ENCODE results near the gene LAMTOR5.
"Not testable (repeated sequence)": the region's sequence is repeated elsewhere in the genome, so short reads cannot be mapped to it uniquely, and the experiment has no call there.

Gene LAMTOR5

GRCh38 chr1:110428946-110429345 is 21.5 kb upstream of the LAMTOR5 start:
- in situ Hi-C loops (cut with MboI; ENCODE audit: low sequenced_read_pairs) = no loop called here

GRCh38 chr1:110426854-110427253 is 19.4 kb upstream of the LAMTOR5 start:
- in situ Hi-C loops (cut with MboI; ENCODE audit: low sequenced_read_pairs) = no loop called here

GRCh38 chr1:110425612-110426152 is 18.2 kb upstream of the LAMTOR5 start:
- in situ Hi-C loops (cut with MboI; ENCODE audit: low sequenced_read_pairs) = no loop called here

- in situ Hi-C loops (cut with MboI; ENCODE audit: low sequenced_read_pairs) = no loop called here
These were observed 17.5 kb upstream of the LAMTOR5 start for GRCh38 chr1:110424699-110425611.

- in situ Hi-C loops (cut with MboI; ENCODE audit: low sequenced_read_pairs) = no loop called here
These were observed 13.6 kb upstream of the LAMTOR5 start for GRCh38 chr1:110420874-110421793.

GRCh38 chr1:110420023-110420662 is 12.6 kb upstream of the LAMTOR5 start:
- in situ Hi-C loops (cut with MboI; ENCODE audit: low sequenced_read_pairs) = no loop called here

- in situ Hi-C loops (cut with MboI; ENCODE audit: low sequenced_read_pairs) = no loop called here
These were observed 11.2 kb upstream of the LAMTOR5 start for GRCh38 chr1:110418729-110419128.

GRCh38 chr1:110413045-110413444 is 5.6 kb upstream of the LAMTOR5 start:
- in situ Hi-C loops (cut with MboI; ENCODE audit: low sequenced_read_pairs) = not testable (repeated sequence)

- in situ Hi-C loops (cut with MboI; ENCODE audit: low sequenced_read_pairs) = no loop called here
These were observed 5.1 kb upstream of the LAMTOR5 start for GRCh38 chr1:110412576-110412975.

GRCh38 chr1:110411173-110411735 is 3.8 kb upstream of the LAMTOR5 start:
- in situ Hi-C loops (cut with MboI; ENCODE audit: low sequenced_read_pairs) = no loop called here

GRCh38 chr1:110409316-110409715 is 1.8 kb upstream of the LAMTOR5 start:
- in situ Hi-C loops (cut with MboI; ENCODE audit: low sequenced_read_pairs) = no loop called here

GRCh38 chr1:110408488-110408887 is 994 bp upstream of the LAMTOR5 start:
- in situ Hi-C loops (cut with MboI; ENCODE audit: low sequenced_read_pairs) = no loop called here

GRCh38 chr1:110406407-110406806 is 1.1 kb downstream of the LAMTOR5 start:
- in situ Hi-C loops (cut with MboI; ENCODE audit: low sequenced_read_pairs) = not testable (repeated sequence)

- in situ Hi-C loops (cut with MboI; ENCODE audit: low sequenced_read_pairs) = no loop called here
These were observed 3.1 kb downstream of the LAMTOR5 start for GRCh38 chr1:110404401-110404800.

- in situ Hi-C loops (cut with MboI; ENCODE audit: low sequenced_read_pairs) = no loop called here
These were observed 3.7 kb downstream of the LAMTOR5 start for GRCh38 chr1:110403805-110404204.

GRCh38 chr1:110396259-110396958 is 11.1 kb downstream of the LAMTOR5 start:
- in situ Hi-C loops (cut with MboI; ENCODE audit: low sequenced_read_pairs) = not testable (repeated sequence)

- in situ Hi-C loops (cut with MboI; ENCODE audit: low sequenced_read_pairs) = no loop called here
These were observed 13.0 kb downstream of the LAMTOR5 start for GRCh38 chr1:110394493-110394820.

- in situ Hi-C loops (cut with MboI; ENCODE audit: low sequenced_read_pairs) = no loop called here
These were observed 13.6 kb downstream of the LAMTOR5 start for GRCh38 chr1:110393691-110394492.

GRCh38 chr1:110393286-110393685 is 14.2 kb downstream of the LAMTOR5 start:
- in situ Hi-C loops (cut with MboI; ENCODE audit: low sequenced_read_pairs) = no loop called here
